A673 (cell line): ENCODE results near the gene CDYL. TPM values are rescaled to one million over a fixed set of nuclear protein-coding genes. Genes with fewer than 3 reads are reported as not detected.

Source experiments
- BruUV-seq: library from RNA; stranded (reverse); fragments of 400-500 nt; replicated peaks from 2 replicates; lab custom pipeline; 2021; lab: Mats Ljungman, UMichigan
- CTCF ChIA-PET: fragments of 300-600 bp; sonication (Branson Sonifier 250); formaldehyde crosslinking; loops from one replicate; lab custom pipeline; 2022; ENCODE audit warnings: antibody characterized with exemption; lab: Charles Lee
- POLR2A ChIA-PET: fragments of 300-600 bp; sonication (Branson Sonifier 250); formaldehyde crosslinking; loops from one replicate; lab custom pipeline; 2022; ENCODE audit warnings: antibody characterized with exemption; ENCODE audit not compliant: low non-redundant PET; lab: Charles Lee
- DNase-seq: peaks from one replicate; pipeline ENCODE4 v3.0.0-alpha.2; 2015; ENCODE audit warnings: low spot score
- H3K27ac ChIP-seq: fragments of 200-600 bp; sonication (generic); 2 replicates; pipeline ENCODE4 v1.5.1; 2016; ENCODE audit warnings: mixed run types, low read depth, mild to moderate bottlenecking, mixed read lengths, antibody characterized with exemption, low read length; ENCODE audit not compliant: poor library complexity, severe bottlenecking
- H3K27me3 ChIP-seq: fragments of 200-600 bp; sonication (generic); replicated peaks from 2 replicates; pipeline ENCODE4 v1.6.1; 2017; ENCODE audit warnings: mixed run types, low read depth, mild to moderate bottlenecking, mixed read lengths, antibody characterized with exemption, low read length; ENCODE audit not compliant: insufficient read depth, poor library complexity
- H3K36me3 ChIP-seq: fragments of 200-600 bp; sonication (generic); 2 replicates; pipeline ENCODE4 v1.6.1; 2016; ENCODE audit warnings: mixed run types, mild to moderate bottlenecking, mixed read lengths, antibody characterized with exemption, low read length; ENCODE audit not compliant: insufficient read depth, poor library complexity, severe bottlenecking
- H3K4me1 ChIP-seq: fragments of 200-600 bp; sonication (generic); 2 replicates; pipeline ENCODE4 v1.6.1; 2017; ENCODE audit warnings: mixed run types, mild to moderate bottlenecking, mixed read lengths, antibody characterized with exemption, low read length; ENCODE audit not compliant: insufficient read depth, poor library complexity, severe bottlenecking
- H3K4me3 ChIP-seq: fragments of 200-600 bp; sonication (generic); 2 replicates; pipeline ENCODE4 v1.5.1; 2016; ENCODE audit warnings: low read depth, mixed run types, mild to moderate bottlenecking, mixed read lengths, low read length; ENCODE audit not compliant: poor library complexity, severe bottlenecking
- H3K9me3 ChIP-seq: fragments of 200-600 bp; sonication (generic); 2 replicates; pipeline ENCODE4 v1.6.1; 2016; ENCODE audit warnings: mixed run types, low read depth, mild to moderate bottlenecking, mixed read lengths, antibody characterized with exemption, low read length; ENCODE audit not compliant: poor library complexity, severe bottlenecking
- CTCF ChIP-seq: fragments of 300-800, 200-600 bp; sonication (generic); conservative IDR thresholded peaks from 2 replicates; pipeline ENCODE4 v1.5.1; 2017; ENCODE audit warnings: low read depth, mild to moderate bottlenecking, antibody characterized with exemption, low read length, moderate library complexity, mixed read lengths
- EZH2 ChIP-seq: fragments of 200-600 bp; sonication (generic); IDR thresholded peaks from 2 replicates; pipeline ENCODE4 v1.6.1; 2017; ENCODE audit warnings: borderline replicate concordance, low read depth, mild to moderate bottlenecking, mixed read lengths, antibody characterized with exemption, low read length; ENCODE audit not compliant: poor library complexity, severe bottlenecking
- intact Hi-C: fragments of 100-400 bp; cut with micrococcal nuclease; formaldehyde crosslinking; loops from one replicate; pipeline ENCODE4 v1.10.0; 2022; ENCODE audit not compliant: unreplicated experiment
- total RNA-seq: library from RNA; stranded (reverse); gene quantifications from 2 replicates; pipeline ENCODE4 v1.2.3, GENCODE V29; 2021

CDYL gene
- total RNA-seq, 1 experiment from 2014 or later: 57.6 TPM

DNA sequence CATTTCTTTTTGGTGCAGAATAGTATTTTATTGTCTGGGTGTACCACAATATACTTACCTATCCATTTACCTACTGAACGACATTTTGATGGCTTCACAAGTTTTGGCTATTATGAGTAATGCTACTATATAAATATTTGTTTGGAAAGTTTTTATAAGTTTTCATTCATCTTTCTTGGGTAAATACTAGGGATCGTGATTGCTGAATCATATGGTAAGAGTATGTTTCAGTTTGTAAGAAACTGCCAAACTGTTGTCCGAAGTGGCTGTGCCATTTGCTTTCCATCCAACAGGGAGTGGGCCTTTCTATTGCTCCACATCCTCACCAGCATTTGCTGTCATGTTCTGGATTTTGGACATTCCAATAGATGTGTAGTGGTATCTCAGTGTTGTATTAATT is 104.2 kb downstream of the CDYL start:
- BruUV-seq: no TSS peak
- no peak overlapping the region for H3K4me3 ChIP-seq
- no peak for DNase-seq
- POLR2A ChIA-PET: no interaction called here
- no peaks in the 10 kb centered on the region for H3K27me3 ChIP-seq
- no peaks in the 10 kb centered on the region for H3K9me3 ChIP-seq
- no peaks in the 10 kb centered on the region for H3K36me3 ChIP-seq
- TF ChIP-seq EZH2 (no peak), CTCF (no peak)
- no peaks in the 10 kb centered on the region for H3K4me1 ChIP-seq
- intact Hi-C loops: no loop called here
- CTCF ChIA-PET: no interaction called here
- H3K27ac ChIP-seq: no peak overlapping the region

- TF ChIP-seq CTCF: no peak
- no peak for TF ChIP-seq EZH2
- Histone ChIP-seq H3K27ac (no peak overlapping the region), H3K4me3 (no peak overlapping the region), H3K4me1 (no peaks in the 10 kb centered on the region), H3K36me3 (no peaks in the 10 kb centered on the region), H3K9me3 (no peaks in the 10 kb centered on the region), H3K27me3 (no peaks in the 10 kb centered on the region)
- POLR2A ChIA-PET: no interaction called here
- no peak for DNase-seq
- intact Hi-C loops: no loop called here
- BruUV-seq: no TSS peak
- CTCF ChIA-PET: no interaction called here
Measured at GRCh38 chr6:4883298-4883697, 107.1 kb downstream of the CDYL start.

DNA sequence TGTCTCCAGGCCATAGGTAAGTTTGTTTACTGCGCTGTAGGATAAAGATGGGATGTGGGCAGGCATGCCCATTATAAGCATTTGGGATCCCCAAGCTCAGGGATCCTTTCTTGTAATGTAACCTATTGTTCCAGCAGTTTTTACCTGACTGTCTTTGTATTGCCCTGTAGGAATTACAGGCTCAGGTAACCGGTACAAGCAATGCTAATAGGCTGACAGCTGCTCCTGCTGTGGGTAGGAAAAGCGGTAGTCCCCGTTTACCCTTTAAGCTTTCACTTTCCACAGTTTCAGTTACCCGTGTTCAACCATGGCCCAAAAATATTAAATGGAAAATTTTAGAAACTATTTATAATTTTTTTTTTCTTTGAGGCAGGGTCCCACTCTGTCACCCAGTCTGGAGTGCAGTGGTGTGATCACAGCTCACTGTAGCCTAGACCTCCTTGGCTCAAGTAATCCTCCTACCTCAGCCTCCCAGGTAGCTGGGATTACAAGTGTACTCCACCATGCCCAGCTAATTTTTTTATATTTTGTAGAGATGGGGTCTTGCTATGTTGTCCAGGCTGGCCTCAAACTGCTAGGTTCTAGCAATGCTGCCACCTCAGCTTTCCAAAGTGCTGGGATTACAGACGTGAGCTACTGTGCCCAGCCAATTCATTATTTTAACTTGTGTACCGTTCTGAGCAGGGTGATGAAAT is 108.6 kb downstream of the CDYL start:
- no peaks in the 10 kb centered on the region for H3K27me3 ChIP-seq
- BruUV-seq: no TSS peak

More for the DNA sequence above, 108.6 kb downstream of the CDYL start:
- Histone ChIP-seq H3K4me3 (no peak overlapping the region), H3K9me3 (no peaks in the 10 kb centered on the region), H3K27ac (no peak overlapping the region), H3K4me1 (peaks cover 5% of the 10 kb centered on the region), H3K36me3 (no peaks in the 10 kb centered on the region)
- ChIA-PET CTCF (no interaction called here), POLR2A (no interaction called here)
- DNase-seq: no peak
- TF ChIP-seq CTCF (no peak), EZH2 (no peak)
- intact Hi-C loops: no loop called here
